Cardiac septum (tissue), 1 donor: ENCODE measurements around the gene LPIN1. TPM values are rescaled to one million over a fixed set of nuclear protein-coding genes. Genes with fewer than 3 reads are reported as not detected.

Source experiments
- DNase-seq: peaks from one replicate; pipeline ENCODE4 v3.0.0-alpha.2; 2020; ENCODE audit warnings: low spot score
- intact Hi-C: fragments of 100-400 bp; cut with DNase I; formaldehyde crosslinking; loops from one replicate; pipeline ENCODE4 v1.14.0; 2022
- total RNA-seq: library from RNA; stranded (reverse); fragmentation: NEBNext Ultra II Directional; extraction: Animal tissue kit (Norgen Biotek cat#: 25700); gene quantifications from one replicate; pipeline ENCODE4 v1.2.1, GENCODE V29; 2021
- donor health status: DM: no; HTN: no; CAD: no.

Gene LPIN1
- total RNA-seq, 1 donor from 2014 or later = 27.8 TPM

- intact Hi-C loops = no loop called here
- DNase-seq = no peak
Observed at GRCh38 chr2:11742702-11743357, 3.6 kb upstream of the LPIN1 start.

GRCh38 chr2:11743366-11743765 is 3.1 kb upstream of the LPIN1 start:
- no peak for DNase-seq
- intact Hi-C loops = no loop called here

- intact Hi-C loops = no loop called here
- peak; percentile 96 for DNase-seq
Observed at GRCh38 chr2:11743846-11744553, 2.4 kb upstream of the LPIN1 start.

GRCh38 chr2:11744631-11745394 is 1.6 kb upstream of the LPIN1 start:
- intact Hi-C loops = loop anchor here (5.0 kb wide), 1 partner anchor 48 kb away; no protein-coding TSS in a partner anchor
- no peak for DNase-seq

- no peak for DNase-seq
- intact Hi-C loops = loop anchor here (2.0 to 5.0 kb wide), 2 partner anchors 33 to 48 kb away; no protein-coding TSS in a partner anchor
Observed at GRCh38 chr2:11745613-11746375, 638 bp upstream of the LPIN1 start.

DNA sequence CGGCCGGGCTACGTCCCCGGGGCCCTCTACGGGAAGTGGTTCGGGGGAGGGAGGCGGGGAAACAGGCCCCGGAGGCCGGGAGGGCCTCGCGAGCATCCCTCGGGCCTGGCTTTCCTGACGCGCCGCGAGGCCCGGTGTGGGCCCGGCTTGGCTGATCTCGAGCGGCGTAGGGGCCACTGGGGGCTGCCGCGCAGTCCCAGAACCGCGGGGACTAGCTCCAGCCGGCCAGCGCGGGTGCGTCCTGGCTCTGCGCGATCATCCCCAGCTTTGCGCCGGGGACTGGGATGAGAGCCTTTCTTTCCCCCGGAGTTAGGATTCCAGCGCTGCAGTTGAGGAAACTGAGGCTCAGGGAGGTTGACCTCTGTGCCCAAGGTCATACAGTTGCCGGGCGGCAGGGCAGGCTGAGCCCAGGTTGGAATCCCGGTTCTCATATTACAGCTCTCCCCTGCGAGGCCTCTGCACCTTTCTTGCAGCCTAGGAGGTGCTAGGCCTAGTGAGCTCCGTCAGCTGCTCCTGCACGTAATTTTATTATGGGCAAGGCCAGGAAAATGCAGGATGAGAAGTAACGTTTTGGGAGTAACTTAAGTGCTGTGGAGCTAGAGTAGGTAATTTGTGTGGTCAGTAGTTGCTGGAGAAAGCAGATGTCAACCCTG is 501 bp downstream of the LPIN1 start:
- no peak for DNase-seq
- intact Hi-C loops = loop anchor here (2.0 to 5.0 kb wide), 2 partner anchors 32 to 50 kb away; no protein-coding TSS in a partner anchor

GRCh38 chr2:11748018-11748860 is 1.8 kb downstream of the LPIN1 start:
- no peak for DNase-seq
- intact Hi-C loops = loop anchor here (5.0 kb wide), 1 partner anchor 51 kb away; no protein-coding TSS in a partner anchor

DNA sequence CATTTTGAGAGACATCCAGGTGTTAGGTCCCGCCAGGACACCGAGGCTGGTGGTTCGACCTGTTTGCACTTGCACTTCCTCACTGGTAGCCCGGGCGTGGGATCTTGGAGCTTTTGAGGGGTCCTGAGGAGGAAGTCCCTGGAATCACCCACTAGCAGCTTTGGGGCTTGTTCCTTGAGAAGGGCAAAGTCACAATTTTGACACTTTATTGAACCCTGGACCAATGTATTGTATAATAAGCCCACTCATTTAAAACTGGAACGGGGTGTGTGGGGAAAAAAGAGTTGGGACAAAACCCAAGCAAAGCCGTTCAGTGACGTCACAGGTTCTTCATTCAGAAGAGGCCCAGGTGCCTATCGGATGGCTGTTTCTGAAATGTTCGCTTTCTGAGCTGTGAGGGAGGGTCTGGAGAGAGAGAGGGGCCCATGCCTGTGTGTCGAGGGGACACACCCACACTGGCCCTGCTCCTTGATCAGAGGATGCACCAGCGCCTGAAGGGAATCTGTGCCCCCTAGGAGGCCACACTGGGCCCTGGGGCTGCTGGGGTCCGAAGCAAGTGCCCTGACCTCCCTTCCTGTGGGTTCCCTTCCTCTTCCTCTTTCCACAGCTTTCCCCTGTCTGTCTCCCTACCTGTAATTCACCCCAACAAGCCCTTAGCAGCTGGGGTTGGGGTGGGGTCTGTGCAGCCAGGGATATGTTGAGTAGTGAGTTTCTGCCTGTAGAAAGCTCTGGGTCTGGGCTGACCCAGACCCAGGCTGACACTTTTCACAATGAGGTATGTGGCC is 2.6 kb downstream of the LPIN1 start:
- intact Hi-C loops = loop anchor here (5.0 kb wide), 1 partner anchor 52 kb away; no protein-coding TSS in a partner anchor
- no peak for DNase-seq

DNA sequence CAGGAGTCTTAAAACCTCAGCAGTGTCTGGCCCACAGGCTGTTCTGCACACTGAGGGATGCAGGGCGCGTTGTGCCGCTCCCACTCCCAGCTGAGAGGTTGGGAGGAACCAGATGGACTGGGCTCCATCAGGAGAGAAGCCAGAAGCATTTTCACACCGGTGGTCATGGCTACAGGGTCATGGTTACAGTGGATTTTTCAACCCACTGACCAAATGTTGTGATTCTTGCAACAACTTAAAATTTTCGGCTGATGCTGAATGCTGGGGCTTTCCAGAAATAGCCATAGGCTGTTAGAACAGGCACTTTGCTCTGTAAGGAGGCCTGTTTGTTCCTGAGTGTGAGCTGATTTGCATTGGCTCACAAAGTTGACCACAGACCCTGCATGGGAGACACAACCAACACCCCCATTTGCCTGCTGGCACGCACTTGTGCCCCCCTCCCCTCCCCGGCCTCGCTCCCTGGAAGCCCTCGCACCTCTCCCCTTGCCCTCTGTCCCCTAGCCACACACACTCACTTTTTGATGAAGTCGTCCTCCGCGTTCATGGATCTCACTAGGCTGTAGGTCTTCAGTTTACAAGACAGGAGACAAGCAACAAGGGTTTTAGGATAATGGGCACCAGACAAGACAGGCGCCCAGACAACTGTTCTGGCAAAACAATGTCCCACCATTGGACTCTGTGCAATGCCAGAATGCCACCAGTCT is 3.4 kb downstream of the LPIN1 start:
- no peak for DNase-seq
- intact Hi-C loops = loop anchor here (5.0 kb wide), 1 partner anchor 52 kb away; no protein-coding TSS in a partner anchor

DNA sequence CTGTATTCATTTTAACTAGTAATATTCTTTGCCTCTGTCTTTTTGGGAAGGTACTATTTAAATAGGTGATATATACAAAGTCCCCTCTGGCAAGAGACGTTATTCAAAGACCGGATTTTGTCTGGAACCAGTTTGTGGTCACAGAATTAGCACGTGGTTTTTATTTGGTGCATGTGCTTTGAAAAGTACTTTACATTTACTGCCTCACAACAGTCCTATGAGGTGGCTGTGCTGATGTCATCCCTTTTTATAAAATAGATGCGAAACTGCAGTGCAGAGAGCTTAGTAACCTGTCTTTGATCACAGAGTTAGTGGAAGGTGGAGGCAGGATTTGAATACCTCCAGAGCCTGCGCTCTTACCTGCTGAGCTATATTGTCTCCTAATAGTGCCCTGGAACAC is 4.0 kb downstream of the LPIN1 start:
- intact Hi-C loops = no loop called here
- no peak for DNase-seq

GRCh38 chr2:11750917-11751316 is 4.5 kb downstream of the LPIN1 start:
- no peak for DNase-seq
- intact Hi-C loops = no loop called here

DNA sequence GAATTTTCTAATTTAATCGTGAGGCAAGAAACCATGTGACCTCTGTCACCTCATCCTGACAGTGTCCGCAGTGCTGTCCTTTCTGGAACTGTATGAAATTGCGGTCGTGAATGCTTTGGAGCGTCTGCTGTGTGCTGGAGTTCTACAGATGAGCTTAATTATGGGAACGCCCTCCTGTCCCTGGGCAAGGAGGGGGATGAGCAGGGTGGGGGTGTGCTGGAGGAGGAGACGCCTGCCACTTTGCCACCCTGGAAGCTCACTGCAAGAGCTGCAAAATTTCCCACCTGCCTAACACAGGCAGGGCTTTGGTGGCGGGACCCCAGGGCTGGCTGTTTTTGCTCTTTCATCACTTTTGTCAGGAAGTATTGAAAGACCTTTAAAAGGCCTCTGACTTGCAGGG is 6.5 kb downstream of the LPIN1 start:
- DNase-seq = no peak
- intact Hi-C loops = no loop called here

DNA sequence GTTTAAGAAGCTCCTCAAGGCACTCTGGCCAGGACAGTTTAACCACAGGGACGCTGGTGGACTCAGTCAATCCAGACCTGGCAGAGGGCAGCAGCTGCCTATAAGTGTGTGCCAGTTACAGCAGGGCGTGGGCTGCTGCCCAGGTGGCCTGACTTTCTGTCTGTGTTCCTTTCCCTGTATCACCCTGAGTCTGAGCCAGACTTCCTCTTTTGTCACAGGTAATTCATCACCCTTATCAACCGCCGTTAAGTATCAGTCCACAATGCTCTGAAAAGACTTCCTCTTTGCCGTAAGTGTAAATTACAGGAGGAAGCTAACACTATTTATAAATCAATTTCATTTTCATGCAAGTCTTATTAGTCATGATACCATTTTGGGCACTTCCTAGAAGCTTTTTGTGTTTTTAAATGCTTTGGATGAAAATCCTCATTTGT is 7.0 kb downstream of the LPIN1 start:
- intact Hi-C loops = no loop called here
- no peak for DNase-seq

GRCh38 chr2:11753886-11754699 is 7.7 kb downstream of the LPIN1 start:
- intact Hi-C loops = no loop called here
- no peak for DNase-seq

DNA sequence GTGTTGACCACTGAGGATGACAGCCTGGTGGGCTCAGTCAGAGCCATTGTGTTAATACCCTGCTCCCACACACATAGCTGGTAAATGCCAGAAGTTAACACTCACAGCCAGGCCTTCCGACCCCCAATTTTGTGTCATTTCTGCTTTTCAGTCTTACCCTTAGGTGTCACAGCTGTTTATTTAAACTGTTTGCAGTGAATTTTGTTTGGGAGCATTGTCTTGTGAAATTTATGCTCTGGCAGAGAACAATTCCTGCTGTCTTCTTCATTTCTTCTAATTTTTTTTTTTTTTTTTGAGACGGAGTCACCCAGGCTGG is 8.2 kb downstream of the LPIN1 start:
- no peak for DNase-seq
- intact Hi-C loops = no loop called here

DNA sequence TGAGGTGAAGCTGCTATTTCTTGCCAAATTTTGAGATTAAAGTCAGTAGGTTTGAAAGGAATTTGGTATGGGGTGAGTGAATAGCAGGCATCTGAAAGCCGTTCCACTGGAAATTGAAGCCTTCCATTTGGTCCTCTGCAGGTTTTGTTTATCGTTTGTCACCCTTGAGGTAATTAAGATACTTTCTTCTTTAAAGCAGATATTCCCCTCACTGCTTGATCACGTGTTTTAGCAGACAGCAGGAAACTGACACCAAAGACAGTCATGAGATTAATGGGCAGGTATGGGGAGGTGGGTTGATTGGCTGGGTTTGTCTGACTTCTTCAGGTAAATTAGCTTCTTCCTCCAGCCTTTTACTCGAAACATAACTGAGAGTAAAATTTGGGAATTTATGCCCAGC is 10.7 kb downstream of the LPIN1 start:
- intact Hi-C loops = no loop called here
- no peak for DNase-seq
